Fibroblast of mammary gland (primary cell): ENCODE results near the gene NAT9.

ENCODE experiments used
- DNase-seq: peaks from one replicate; pipeline ENCODE4 v3.0.0-alpha.2; 2010; ENCODE audit warnings: low read depth
- H3K4me3 ChIP-seq: 2 replicates; pipeline ENCODE4 v1.5.1; 2011; ENCODE audit warnings: low read depth, mild to moderate bottlenecking, low read length, moderate library complexity; ENCODE audit not compliant: control insufficient read depth
- TF ChIP-seq, protein P1 (sequence below): conservative IDR thresholded peaks from 2 replicates; pipeline ENCODE4 v1.5.1; 2011; ENCODE audit warnings: low read depth, low read length, inconsistent platforms; ENCODE audit not compliant: control insufficient read depth, insufficient read depth

NAT9 gene

DNA sequence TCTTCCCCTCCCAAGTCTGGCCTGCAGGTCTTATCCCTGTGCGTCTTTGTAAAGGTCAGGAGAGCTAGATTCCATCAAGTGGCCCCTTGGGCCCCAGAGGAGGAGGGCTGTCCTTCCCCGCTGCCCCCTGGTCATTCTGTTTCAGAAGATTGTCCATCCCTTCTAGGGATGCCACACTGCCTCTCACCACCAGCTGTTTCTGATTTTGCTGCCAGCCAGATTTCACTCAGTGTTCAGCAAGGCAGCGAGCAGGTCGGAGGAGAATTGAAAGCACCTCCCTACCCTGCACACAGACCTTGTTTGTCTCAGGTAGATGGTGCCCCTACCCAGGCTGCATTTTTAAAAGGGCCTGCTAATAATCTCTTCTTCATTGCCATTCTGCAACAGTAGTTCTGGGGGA lies 21.7 kb upstream of the NAT9 start:
- no peak for DNase-seq
- TF ChIP-seq, protein P1, sequence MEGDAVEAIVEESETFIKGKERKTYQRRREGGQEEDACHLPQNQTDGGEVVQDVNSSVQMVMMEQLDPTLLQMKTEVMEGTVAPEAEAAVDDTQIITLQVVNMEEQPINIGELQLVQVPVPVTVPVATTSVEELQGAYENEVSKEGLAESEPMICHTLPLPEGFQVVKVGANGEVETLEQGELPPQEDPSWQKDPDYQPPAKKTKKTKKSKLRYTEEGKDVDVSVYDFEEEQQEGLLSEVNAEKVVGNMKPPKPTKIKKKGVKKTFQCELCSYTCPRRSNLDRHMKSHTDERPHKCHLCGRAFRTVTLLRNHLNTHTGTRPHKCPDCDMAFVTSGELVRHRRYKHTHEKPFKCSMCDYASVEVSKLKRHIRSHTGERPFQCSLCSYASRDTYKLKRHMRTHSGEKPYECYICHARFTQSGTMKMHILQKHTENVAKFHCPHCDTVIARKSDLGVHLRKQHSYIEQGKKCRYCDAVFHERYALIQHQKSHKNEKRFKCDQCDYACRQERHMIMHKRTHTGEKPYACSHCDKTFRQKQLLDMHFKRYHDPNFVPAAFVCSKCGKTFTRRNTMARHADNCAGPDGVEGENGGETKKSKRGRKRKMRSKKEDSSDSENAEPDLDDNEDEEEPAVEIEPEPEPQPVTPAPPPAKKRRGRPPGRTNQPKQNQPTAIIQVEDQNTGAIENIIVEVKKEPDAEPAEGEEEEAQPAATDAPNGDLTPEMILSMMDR, result no peak
- H3K4me3 ChIP-seq, result no peak overlapping the region

DNA sequence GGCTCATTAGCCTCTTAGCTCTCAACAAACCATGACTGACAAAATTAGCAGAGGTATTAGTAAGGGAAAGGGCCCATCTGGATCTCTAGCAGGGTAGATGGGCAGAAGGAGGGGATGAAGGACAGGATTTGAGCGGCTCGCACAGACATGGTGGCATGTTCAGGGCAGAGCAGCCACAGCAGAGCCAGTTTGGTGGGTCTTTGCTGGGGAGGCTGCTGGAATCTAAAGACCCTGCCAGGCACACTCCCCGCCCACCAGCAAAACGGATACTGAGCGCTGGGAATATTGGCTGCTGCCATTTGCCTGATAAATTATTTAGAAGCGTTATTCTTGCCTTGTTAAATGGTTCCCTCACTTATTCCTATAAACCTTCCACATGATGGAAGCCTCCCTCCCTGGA lies 20.7 kb upstream of the NAT9 start:
- H3K4me3 ChIP-seq, result no peak overlapping the region
- no peak for DNase-seq
- TF ChIP-seq, protein P1, result no peak

DNA sequence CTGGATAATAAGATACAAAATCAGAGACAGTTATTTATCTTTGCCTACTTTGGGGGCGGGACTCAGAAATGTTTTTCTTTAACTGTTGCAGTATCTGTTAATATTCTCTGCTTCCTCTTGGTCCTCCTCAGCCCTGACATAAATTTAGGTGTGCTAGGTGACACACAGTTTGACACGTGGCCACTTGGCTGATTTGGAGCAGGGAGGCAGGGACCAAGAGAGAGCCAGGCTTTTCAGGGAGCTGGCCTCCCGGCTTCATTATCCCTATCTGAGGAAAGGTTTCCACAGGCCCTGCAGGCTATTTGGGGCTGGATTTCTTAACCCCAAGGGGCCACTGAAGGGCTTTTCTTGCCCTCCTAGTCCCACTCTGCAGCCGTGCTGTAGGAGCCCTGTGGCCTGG lies 20.1 kb upstream of the NAT9 start:
- H3K4me3 ChIP-seq, result no peak overlapping the region
- TF ChIP-seq, protein P1, result no peak
- no peak for DNase-seq

DNA sequence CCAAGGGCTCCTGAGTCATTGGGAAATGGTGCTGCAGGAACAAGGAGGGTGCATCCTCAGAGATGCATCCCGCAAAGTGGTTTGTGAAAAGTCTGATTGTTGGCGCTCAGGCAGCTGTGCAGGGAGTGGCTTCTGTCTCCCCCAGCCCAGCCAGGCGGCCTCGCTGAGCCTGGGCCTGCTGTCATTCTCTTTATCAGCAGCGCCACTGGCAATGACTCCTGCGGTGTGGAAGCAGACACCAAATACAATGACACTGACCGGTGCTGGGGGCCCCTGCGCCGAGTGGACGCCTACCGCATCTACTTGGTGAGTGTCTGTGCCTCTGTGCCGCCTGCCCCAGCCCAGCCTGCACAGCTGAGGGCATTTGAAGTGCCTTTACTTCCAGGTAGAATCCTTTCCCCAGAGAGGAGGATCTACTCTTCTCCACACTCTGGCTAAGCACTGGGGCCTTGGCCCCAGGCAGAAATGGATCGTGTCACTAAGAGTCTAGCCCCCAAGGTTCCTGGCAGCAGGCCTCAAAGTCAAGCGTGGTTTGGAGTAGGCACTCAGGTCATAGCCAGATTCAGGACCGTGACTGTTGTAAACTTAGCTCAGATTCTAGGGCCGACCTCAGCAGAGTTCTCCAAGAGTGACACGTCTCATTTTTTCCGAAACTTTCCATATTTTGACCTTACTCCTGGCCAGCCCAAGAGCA lies 19.3 kb upstream of the NAT9 start:
- TF ChIP-seq, protein P1, result no peak
- H3K4me3 ChIP-seq, result no peak overlapping the region
- no peak for DNase-seq

DNA sequence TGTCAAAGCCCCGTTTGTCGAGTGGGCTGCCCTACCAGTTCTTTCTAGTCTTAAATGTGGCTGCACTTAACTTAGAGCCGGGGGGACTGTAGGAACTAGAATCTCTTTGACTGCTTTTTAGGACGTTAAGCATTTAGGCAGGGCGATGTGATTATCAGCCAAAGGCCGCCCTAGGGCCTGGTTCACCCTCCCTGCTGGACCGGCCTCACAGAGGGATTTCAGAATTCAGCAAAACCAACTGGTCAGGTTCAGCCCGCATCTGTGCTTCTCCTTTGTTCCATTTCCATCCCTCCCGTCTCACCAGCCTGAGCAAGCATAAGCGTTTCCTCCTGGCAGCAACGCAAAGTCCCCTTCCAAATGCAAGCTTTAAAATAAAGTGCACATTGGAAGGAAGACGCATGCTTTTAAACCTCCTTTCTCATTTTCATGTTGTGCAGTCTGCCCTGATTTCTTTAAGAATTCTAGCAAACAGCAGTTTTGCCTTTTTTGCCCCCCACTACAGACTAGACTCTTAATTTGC lies 16.5 kb upstream of the NAT9 start:
- DNase-seq, result no peak
- TF ChIP-seq, protein P1, result no peak
- H3K4me3 ChIP-seq, result no peak overlapping the region

DNA sequence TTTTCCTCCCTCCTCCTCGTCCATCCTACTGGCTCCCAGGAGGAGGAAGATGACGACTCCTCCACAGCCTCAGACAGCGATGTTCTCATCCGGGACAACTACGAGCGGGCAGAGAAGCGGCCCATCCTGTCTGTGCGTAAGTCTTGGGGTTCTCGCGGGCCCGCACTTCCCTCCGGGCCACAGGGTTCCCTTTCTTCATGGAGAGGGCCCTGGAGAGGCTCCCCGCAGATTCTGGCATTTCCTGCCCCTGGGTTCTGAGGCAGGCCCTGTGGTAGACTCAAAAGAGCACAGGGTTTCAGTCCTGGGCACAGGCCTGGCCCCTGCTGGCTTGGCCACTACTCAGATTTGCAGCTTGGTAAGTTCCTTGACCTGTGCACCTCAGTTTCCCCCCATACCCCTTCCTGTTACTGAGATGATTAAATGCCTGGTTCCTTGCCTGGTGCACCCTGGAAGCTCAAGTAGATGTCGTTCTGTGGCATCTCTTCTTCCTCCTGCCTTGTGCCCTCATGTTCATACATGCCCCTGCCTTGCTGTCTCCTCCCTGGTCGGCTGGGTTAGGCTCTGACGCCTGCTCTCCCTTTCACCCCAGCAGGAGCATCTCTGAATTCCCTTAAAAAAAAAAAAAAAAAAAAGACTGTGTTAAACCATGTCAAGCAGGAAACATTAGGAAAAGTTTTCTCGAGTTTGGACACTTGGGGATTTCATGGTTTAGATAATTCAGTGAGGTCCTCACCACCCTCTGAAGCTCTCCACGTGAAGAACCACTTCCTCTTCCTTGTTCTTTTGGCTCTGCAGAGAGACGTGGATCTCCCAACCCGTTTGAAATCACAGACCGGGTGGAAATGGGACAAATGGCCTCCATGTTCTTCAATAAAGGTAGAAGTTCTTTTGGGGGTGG lies 14.3 kb upstream of the NAT9 start:
- TF ChIP-seq, protein P1, result no peak
- no peak overlapping the region for H3K4me3 ChIP-seq
- DNase-seq, result no peak
